Brain pericyte (primary cell): ENCODE data around the gene HNF4A.
"Not testable (repeated sequence)": the region's sequence is repeated elsewhere in the genome, so short reads cannot be mapped to it uniquely, and the experiment has no call there.

Experiments used
- DNase-seq: peaks from one replicate; pipeline ENCODE4 v3.0.0-alpha.2; 2012; ENCODE audit warnings: low read depth, low spot score

HNF4A gene

GRCh38 chr20:44468044-44468782 lies 112.7 kb downstream of the HNF4A start:
- no peak for DNase-seq

DNA sequence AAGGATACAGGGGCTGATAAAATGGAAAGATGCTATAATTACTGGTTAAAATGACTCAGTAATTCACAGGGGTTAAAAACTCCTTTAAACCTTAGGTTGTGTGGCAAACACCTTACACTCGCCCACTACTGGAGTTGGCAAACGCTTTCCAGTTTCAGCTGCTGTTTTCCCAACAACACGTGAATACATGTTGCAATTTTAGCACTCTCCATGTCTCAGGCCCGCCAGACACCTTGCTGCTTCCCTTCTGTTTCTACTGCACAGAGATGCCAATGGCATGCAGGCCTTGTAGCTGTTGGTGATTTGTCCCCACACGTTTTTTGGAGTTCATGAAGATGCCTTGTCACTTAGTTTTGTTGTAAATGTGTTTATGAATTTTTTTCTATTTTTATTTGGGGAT lies 114.8 kb downstream of the HNF4A start:
- DNase-seq = no peak

GRCh38 chr20:44471481-44471882 lies 116.0 kb downstream of the HNF4A start:
- no peak for DNase-seq

DNA sequence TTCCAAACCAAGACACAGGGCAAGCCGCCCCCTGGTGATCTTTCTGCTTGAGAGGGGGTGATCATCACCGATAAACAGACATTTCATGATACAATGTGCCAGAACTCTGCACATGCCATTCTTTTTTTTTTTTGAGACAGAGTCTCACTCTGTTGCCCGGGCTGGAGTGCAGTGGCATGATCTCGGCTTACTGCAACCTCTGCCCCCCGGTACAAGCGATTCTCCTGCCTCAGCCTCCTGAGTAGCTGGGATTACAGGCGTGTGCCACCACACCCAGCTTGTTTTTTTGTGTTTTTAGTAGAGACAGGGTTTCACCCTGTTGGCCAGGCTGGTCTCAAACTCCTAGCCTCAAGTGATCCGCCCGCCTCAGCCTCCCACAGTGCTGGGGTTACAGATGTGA lies 116.8 kb downstream of the HNF4A start:
- DNase-seq = not testable (repeated sequence)

DNA sequence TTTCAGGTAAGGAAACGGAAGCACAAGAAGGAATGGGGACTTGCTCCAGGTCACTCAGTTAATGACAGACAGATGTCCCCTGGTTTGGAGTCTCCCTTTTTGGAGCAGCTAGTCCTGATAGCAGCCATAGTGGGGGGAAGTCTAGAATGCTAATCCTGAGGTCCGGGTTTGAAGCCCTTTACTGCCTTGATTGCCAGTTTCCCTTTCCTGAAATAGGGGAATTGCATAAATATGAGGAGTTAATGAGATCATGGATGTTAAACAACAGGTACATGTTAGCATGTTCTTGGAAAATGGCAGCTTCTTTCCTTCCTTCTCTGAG lies 119.8 kb downstream of the HNF4A start:
- no peak for DNase-seq

DNA sequence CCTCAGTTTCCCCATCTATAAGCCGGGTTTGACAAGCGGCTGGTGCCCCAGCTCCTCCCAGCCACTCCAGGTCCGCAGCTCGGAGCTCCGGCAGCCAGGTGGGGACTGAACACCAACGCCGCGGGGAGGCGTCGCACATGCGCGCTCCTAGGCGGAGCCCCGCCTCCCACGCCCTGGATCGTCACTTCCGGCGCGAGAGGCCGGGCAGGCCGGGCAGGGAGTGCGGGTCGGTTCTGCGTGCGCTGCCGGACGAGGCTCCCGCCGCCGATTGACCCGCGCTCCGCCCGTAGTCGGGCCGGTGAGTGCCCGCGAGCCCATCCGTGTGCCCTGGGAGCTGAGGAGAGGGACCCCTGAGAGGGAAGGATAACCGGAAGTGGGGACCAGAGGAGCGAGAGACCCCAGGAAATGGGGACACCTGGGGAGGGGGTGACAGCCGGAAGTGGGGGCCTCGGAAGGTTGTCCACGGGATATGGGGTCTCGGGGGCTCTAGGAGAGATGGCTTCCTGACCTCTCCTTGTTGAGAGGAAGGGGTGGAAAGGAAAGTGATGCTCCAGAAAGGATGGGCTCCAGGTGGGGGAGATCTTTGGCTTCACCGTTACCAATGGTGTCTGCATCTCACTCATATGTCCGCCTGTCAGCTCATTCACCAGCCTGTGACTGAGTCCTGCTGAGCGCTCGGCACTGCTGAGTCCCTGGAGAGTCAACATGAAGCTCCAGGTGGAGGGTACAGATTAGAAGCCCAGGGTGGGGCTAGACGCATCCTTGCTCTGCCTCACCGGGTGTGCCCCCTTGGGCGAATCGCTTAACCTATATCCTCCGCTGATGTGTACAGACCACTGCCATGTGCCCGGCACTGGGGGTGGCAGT lies 120.4 kb downstream of the HNF4A start, which contains the start of gene TTPAL:
Gene TTPAL, plus strand, starts transcription at position 181 of the 867 bp plus-strand sequence. CDS start 4,126 bp downstream, outside the sequence.
- no peak for DNase-seq

- DNase-seq = no peak
Observed at GRCh38 chr20:44477151-44477550, 121.7 kb downstream of the HNF4A start.

- no peak for DNase-seq
Observed at GRCh38 chr20:44478206-44478605, 122.7 kb downstream of the HNF4A start.

GRCh38 chr20:44479643-44480042 lies 124.1 kb downstream of the HNF4A start:
- DNase-seq = no peak

DNA sequence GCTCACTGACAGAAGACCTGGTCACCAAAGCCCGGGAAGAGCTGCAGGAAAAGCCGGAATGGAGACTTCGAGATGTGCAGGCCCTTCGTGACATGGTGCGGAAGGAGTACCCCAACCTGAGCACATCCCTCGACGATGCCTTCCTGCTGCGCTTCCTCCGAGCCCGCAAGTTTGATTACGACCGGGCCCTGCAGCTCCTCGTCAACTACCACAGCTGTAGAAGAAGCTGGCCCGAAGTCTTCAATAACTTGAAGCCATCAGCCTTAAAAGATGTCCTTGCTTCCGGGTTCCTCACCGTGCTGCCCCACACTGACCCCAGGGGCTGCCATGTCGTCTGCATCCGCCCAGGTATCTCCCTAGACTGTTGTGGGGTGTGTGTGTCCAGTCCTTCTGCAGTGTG lies 124.6 kb downstream of the HNF4A start:
- no peak for DNase-seq

DNA sequence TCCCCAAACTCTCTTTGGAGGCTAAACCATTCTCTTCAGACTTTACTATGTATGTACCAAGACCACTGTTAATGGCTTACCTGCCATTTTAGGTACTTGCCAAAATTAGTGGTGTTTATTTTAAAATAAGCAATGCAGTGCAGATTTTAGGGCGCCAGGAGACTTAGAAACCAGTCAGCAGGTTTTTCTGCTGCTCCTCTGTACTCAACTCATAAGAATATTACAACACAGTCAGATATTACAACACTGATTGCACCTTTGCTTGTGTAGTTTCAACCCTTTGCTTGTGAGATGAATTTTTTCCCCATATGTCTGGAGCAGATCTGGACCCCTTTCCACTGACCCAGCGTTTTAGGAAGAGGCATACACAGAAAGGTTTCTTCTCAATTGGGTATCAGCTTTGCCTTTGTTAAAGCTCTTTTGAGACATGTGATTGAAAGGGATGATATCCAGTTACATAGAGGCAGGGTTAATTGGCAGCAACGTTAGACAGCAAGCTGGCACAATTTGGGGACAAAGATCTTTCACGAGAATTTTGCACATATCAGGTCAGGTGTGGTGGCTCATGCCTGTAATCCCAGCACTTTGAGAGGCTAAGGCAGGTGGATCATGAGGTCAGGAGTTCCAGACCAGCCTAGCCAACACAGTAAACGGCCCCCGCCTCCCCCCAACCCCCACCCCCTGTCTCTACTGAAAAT lies 126.4 kb downstream of the HNF4A start:
- DNase-seq = no peak

GRCh38 chr20:44483112-44483511 lies 127.6 kb downstream of the HNF4A start:
- DNase-seq = no peak
